Upper lobe of left lung (tissue), 6 donors: ENCODE data around the gene ID2. TPM values are rescaled to one million over a fixed set of nuclear protein-coding genes. Genes with fewer than 3 reads are reported as not detected.

ENCODE experiments used
- ATAC-seq, 2 donors: fragments of 200-7000 bp; cut with Tn5 transposase; one replicate each; pipeline ENCODE4 v1.9.1; 2022; ENCODE audit warnings: mild to moderate bottlenecking in 2 of 2, moderate library complexity in 2 of 2; ENCODE audit not compliant: low FRiP score in 2 of 2
- DNase-seq, 2 donors: peaks; one replicate each; pipeline ENCODE4 v3.0.0-alpha.2; 2019 to 2020
- H3K27ac ChIP-seq, 4 donors: fragments of 200-600 bp; sonication (generic); one replicate each; pipeline ENCODE4 v1.5.1; 2016 to 2019
- H3K27me3 ChIP-seq, 4 donors: fragments of 200-600 bp; sonication (generic); one replicate each; pipeline ENCODE4 v1.5.1; 2017 to 2019
- H3K36me3 ChIP-seq, 4 donors: fragments of 200-600 bp; sonication (generic); one replicate each; pipeline ENCODE4 v1.5.1; 2016 to 2019
- H3K4me1 ChIP-seq, 4 donors: fragments of 200-600 bp; sonication (generic); one replicate each; pipeline ENCODE4 v1.5.1; 2018 to 2019
- H3K4me3 ChIP-seq, 4 donors: fragments of 200-600 bp; sonication (generic); one replicate each; pipeline ENCODE4 v1.5.1; 2017 to 2019; ENCODE audit warnings: mild to moderate bottlenecking in 2 of 4, moderate library complexity in 1 of 4
- H3K9me3 ChIP-seq, 4 donors: fragments of 200-600 bp; sonication (generic); one replicate each; pipeline ENCODE4 v1.5.1; 2018 to 2019
- EP300 ChIP-seq, 4 donors: sonication (generic); formaldehyde crosslinking; IDR thresholded peaks; one replicate each; pipeline ENCODE4 v1.5.1; 2017; ENCODE audit warnings: antibody characterized with exemption in 4 of 4, control low read depth in 2 of 4
- POLR2A ChIP-seq, 4 donors: fragments of 450-650 bp; IDR thresholded peaks; one replicate each; pipeline ENCODE4 v1.5.1; 2016 to 2017; ENCODE audit warnings: antibody characterized with exemption in 4 of 4, mild to moderate bottlenecking in 2 of 4
- POLR2AphosphoS5 ChIP-seq, 2 donors: sonication (generic); formaldehyde crosslinking; IDR thresholded peaks; one replicate each; pipeline ENCODE4 v1.5.1; 2017; ENCODE audit warnings: antibody characterized with exemption in 2 of 2
- WGBS, 2 donors: methylation state at CpG; one replicate each; pipeline ENCODE4 v1.1.5; 2017 to 2018; 5-methylcytosine and 5-hydroxymethylcytosine counted together
- total RNA-seq, 6 donors: library from RNA; depleted of rRNA in 4 of 6; stranded (reverse); fragments of >200 nt in 4 of 6; gene quantifications; one replicate each; pipeline versions ENCODE4 v1.1.0 to v1.2.1, GENCODE V29; 2016 to 2021
- TF ChIP-seq, protein P1 (sequence below), 6 experiments: fragments of 450-650 bp in 4 of 6; fragments of 200-600 bp in 2 of 6; sonication (generic) in 2 of 6; IDR thresholded peaks; one replicate each; pipeline ENCODE4 v1.5.1; 2016 to 2019; ENCODE audit warnings: antibody characterized with exemption in 6 of 6
- donor health status: DM: no; HTN: no; CAD: no; lungs with moderate emphysema.
- donor health status: DM: no; HTN: yes; CAD: no; lungs with severe emphysema.

The ID2 gene
- total RNA-seq, 6 donors from 2014 or later = 85.4 to 175 (median 110) TPM

GRCh38 chr2:8714971-8715370, 33.1 kb downstream of the ID2 start:
- H3K4me3 ChIP-seq = no peak overlapping the region
- no peak for ATAC-seq
- no peak overlapping the region for H3K27ac ChIP-seq
- H3K9me3 ChIP-seq = no peaks in the 10 kb centered on the region
- H3K36me3 ChIP-seq = no peaks in the 10 kb centered on the region
- TF ChIP-seq POLR2AphosphoS5 (IDR thresholded peaks at IDR 0.05) (no peak), POLR2A (IDR thresholded peaks at IDR 0.05) (no peak), EP300 (IDR thresholded peaks at IDR 0.05) (no peak)
- TF ChIP-seq, protein P1, sequence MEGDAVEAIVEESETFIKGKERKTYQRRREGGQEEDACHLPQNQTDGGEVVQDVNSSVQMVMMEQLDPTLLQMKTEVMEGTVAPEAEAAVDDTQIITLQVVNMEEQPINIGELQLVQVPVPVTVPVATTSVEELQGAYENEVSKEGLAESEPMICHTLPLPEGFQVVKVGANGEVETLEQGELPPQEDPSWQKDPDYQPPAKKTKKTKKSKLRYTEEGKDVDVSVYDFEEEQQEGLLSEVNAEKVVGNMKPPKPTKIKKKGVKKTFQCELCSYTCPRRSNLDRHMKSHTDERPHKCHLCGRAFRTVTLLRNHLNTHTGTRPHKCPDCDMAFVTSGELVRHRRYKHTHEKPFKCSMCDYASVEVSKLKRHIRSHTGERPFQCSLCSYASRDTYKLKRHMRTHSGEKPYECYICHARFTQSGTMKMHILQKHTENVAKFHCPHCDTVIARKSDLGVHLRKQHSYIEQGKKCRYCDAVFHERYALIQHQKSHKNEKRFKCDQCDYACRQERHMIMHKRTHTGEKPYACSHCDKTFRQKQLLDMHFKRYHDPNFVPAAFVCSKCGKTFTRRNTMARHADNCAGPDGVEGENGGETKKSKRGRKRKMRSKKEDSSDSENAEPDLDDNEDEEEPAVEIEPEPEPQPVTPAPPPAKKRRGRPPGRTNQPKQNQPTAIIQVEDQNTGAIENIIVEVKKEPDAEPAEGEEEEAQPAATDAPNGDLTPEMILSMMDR (IDR thresholded peaks at IDR 0.05) = no peak
- 83 to 93% methylated on average over 5 of the region's 5 CpGs for WGBS, 2 donors
- H3K27me3 ChIP-seq = no peaks in the 10 kb centered on the region
- DNase-seq = no peak
- no peaks in the 10 kb centered on the region for H3K4me1 ChIP-seq

DNA sequence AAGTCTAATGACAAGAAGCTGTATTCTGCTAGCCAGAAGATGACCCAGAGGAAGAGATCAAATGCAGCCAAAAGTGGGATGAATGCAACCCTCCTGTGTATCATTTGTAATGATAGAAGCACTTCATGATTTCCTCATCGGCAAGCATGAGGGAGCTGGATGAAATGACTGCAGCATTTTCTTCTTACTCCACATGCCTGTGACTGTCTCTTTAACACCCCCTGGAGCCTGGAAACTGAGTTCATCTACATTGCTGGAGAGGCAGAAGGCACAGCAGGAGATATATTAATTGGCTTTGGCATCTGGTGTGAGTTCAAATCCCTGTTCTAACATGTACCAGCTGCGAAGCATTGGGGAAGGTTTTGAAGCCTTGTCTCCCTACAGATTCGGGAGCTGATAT, 37.7 kb downstream of the ID2 start:
- Histone ChIP-seq H3K27me3 (no peaks in the 10 kb centered on the region), H3K4me1 (no peaks in the 10 kb centered on the region), H3K4me3 (no peak overlapping the region), H3K27ac (no peak overlapping the region), H3K9me3 (no peaks in the 10 kb centered on the region), H3K36me3 (no peaks in the 10 kb centered on the region)
- no peak for DNase-seq
- TF ChIP-seq, protein P1 (IDR thresholded peaks at IDR 0.05) = no peak
- no peak for TF ChIP-seq POLR2AphosphoS5 (IDR thresholded peaks at IDR 0.05)
- no peak for TF ChIP-seq EP300 (IDR thresholded peaks at IDR 0.05)
- WGBS, 2 donors = 89% methylated on average over 3 of the region's 3 CpGs
- ATAC-seq = peak in 1 of 2 donors; percentile 58

DNA sequence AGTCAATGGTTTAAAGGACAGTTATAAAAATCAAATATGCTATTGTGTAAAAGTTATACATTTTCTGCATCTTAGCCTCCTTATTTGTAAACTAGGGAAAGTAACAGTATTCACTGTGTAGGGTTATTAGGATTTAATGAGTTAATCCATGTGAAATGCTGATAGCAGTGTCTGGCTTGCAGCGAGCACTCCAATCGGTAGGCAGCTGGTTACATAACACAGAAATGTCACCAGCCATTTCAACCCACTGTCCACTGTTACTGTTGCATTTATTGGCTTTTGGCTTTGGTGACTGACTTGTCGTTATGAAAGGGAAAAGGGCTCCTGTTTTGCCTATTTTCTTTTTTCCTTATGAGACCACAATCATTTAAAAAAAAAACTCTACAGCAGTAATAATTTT, 38.9 kb downstream of the ID2 start:
- DNase-seq = no peak

GRCh38 chr2:8721410-8721809, 39.6 kb downstream of the ID2 start:
- no peak for DNase-seq
- TF ChIP-seq, protein P1 (IDR thresholded peaks at IDR 0.05) = no peak
- TF ChIP-seq POLR2AphosphoS5 (IDR thresholded peaks at IDR 0.05) = no peak
- no peak for TF ChIP-seq POLR2A (IDR thresholded peaks at IDR 0.05)
- no peak for TF ChIP-seq EP300 (IDR thresholded peaks at IDR 0.05)
- ATAC-seq = no peak
- H3K36me3 ChIP-seq = peaks cover 0 to under 1% (median 0%) of the 10 kb centered on the region in 4 donors
- H3K27me3 ChIP-seq = no peaks in the 10 kb centered on the region
- H3K4me3 ChIP-seq = no peak overlapping the region
- H3K27ac ChIP-seq = no peak overlapping the region
- WGBS, 2 donors = 94 to 97% methylated on average over 3 of the region's 3 CpGs
- H3K4me1 ChIP-seq = no peaks in the 10 kb centered on the region
- H3K9me3 ChIP-seq = no peaks in the 10 kb centered on the region

More for the DNA sequence above, 38.9 kb downstream of the ID2 start:
- H3K9me3 ChIP-seq = no peaks in the 10 kb centered on the region
- H3K4me1 ChIP-seq = no peaks in the 10 kb centered on the region
- TF ChIP-seq EP300 (IDR thresholded peaks at IDR 0.05) (no peak), POLR2A (IDR thresholded peaks at IDR 0.05) (no peak), POLR2AphosphoS5 (IDR thresholded peaks at IDR 0.05) (no peak)
- TF ChIP-seq, protein P1 (IDR thresholded peaks at IDR 0.05) = no peak
- H3K27ac ChIP-seq = no peak overlapping the region
- ATAC-seq = no peak
- H3K27me3 ChIP-seq = no peaks in the 10 kb centered on the region
- H3K36me3 ChIP-seq = no peaks in the 10 kb centered on the region
- no peak overlapping the region for H3K4me3 ChIP-seq
- WGBS, 2 donors = 61 to 79% methylated on average over 3 of the region's 3 CpGs

GRCh38 chr2:8722986-8723385, 41.1 kb downstream of the ID2 start:
- Histone ChIP-seq H3K27me3 (no peaks in the 10 kb centered on the region), H3K4me1 (no peaks in the 10 kb centered on the region), H3K4me3 (no peak overlapping the region), H3K36me3 (peaks cover 0 to 12% (median 3%) of the 10 kb centered on the region in 4 donors), H3K27ac (no peak overlapping the region), H3K9me3 (no peaks in the 10 kb centered on the region)
- DNase-seq (no peak), ATAC-seq (no peak)
- 90 to 92% methylated on average over 10 of the region's 10 CpGs for WGBS, 2 donors
- TF ChIP-seq, protein P1 (IDR thresholded peaks at IDR 0.05) = no peak
- TF ChIP-seq POLR2A (IDR thresholded peaks at IDR 0.05) = no peak
- no peak for TF ChIP-seq EP300 (IDR thresholded peaks at IDR 0.05)
